ENCODE measurements around the gene C11orf16. TPM values are rescaled to one million over a fixed set of nuclear protein-coding genes. Genes with fewer than 3 reads are reported as not detected.

C11orf16 gene
- total and polyA plus RNA-seq, 9 of the 15 experiments (the other 6 are each of a cell fraction or from before 2014, with no cell fraction given), result not detected

GRCh38 chr11:8908099-8908498, 24.6 kb downstream of the C11orf16 start (continued):
- TF ChIP-seq ZNF518B (CRISPR knock-in tag; IDR thresholded peaks at IDR 0.05), result no peak
- no peak for TF ChIP-seq ZFPM2 (CRISPR knock-in tag; IDR thresholded peaks at IDR 0.05)
- no peak for TF ChIP-seq ZNF197 (CRISPR knock-in tag; IDR thresholded peaks at IDR 0.05; ENCODE audit: low read depth)
- no peak for TF ChIP-seq NR2C1 (IDR thresholded peaks at IDR 0.05)
- no peak for TF ChIP-seq NR2C1 (tag; IDR thresholded peaks at IDR 0.05)
- peak; percentile 29; the same call in 1 of the 2 replicates for TF ChIP-seq C11orf30 (IDR thresholded peaks at IDR 0.05; ENCODE audit: low read depth)
- TF ChIP-seq RB1 (IDR thresholded peaks at IDR 0.05; ENCODE audit: low read depth), result no peak

GRCh38 chr11:8907116-8907515, 25.6 kb downstream of the C11orf16 start:
- Histone ChIP-seq H3K36me3 (ENCODE audit: control insufficient read depth, insufficient read depth, low read length) (0 out of 3 replicates have a peak, but pooled peaks cover under 1% of the 10 kb centered on the region), H3K4me2 (ENCODE audit: insufficient read depth, low read length) (no peak overlapping the region), H3K9ac (ENCODE audit: insufficient read depth in 1 of 2, low read depth in 2 of 2, low read length in 2 of 2) (no peak overlapping the region), H3K4me1 (replicated peaks in 1 of 2; ENCODE audit: control insufficient read depth in 2 of 2, insufficient read depth in 2 of 2, low read length in 2 of 2) (peaks cover 8 to 15% of the 10 kb centered on the region in 2 experiments; a peak in 3 of 5 replicates), H3K79me2 (ENCODE audit: control insufficient read depth, insufficient read depth, low read length) (peaks cover 8% of the 10 kb centered on the region), H3K9me1 (ENCODE audit: control insufficient read depth, insufficient read depth, low read length) (no peaks in the 10 kb centered on the region), H3K27me3 (ENCODE audit: control insufficient read depth in 2 of 2, insufficient read depth in 2 of 2, low read length in 2 of 2) (no peaks in the 10 kb centered on the region), H2AFZ (ENCODE audit: low read depth, low read length) (no peak overlapping the region), H3K27ac (ENCODE audit: extremely low read depth, low read depth, low read length) (no peak overlapping the region), H3K9me3 (replicated peaks; ENCODE audit: control insufficient read depth, insufficient read depth, low read depth, low read length) (no peaks in the 10 kb centered on the region), H4K20me1 (replicated peaks; ENCODE audit: control insufficient read depth, insufficient read depth, low read length) (no peaks in the 10 kb centered on the region), H3K4me3 (no peak overlapping the region)
- no peak for ATAC-seq
- ChIA-PET CTCF (ENCODE audit: low intra/inter-chr PET ratio) (no interaction called here), POLR2A (interaction anchor here (1.0 kb wide), 1 partner anchor 9 kb away, joined by 3 read pairs; no protein-coding TSS in a partner anchor)
- no peak for TF ChIP-seq RFX5 (IDR thresholded peaks at IDR 0.05; ENCODE audit: low read depth, low read length)
- TF ChIP-seq DPF2 (IDR thresholded peaks at IDR 0.05), result no peak
- no peak for TF ChIP-seq ZFP1 (CRISPR knock-in tag; IDR thresholded peaks at IDR 0.05)
- no peak for TF ChIP-seq BCOR (IDR thresholded peaks at IDR 0.05)
- no peak for TF ChIP-seq ESRRA (IDR thresholded peaks at IDR 0.05; ENCODE audit: borderline replicate concordance, low read depth)
- TF ChIP-seq MTA2 (IDR thresholded peaks at IDR 0.05; ENCODE audit: low read depth), result no peak
- no peak for TF ChIP-seq HMBOX1 (IDR thresholded peaks at IDR 0.05)
- no peak for TF ChIP-seq ZNF695 (CRISPR knock-in tag; IDR thresholded peaks at IDR 0.05)
- TF ChIP-seq POLR3G (IDR thresholded peaks at IDR 0.05; ENCODE audit: extremely low read depth, insufficient read length, insufficient replicate concordance), result no peak
- DNase-seq (ENCODE audit: extremely low read depth in 1 of 4, low spot score in 3 of 4), result no peak
- intact Hi-C loops (cut with micrococcal nuclease), result no loop called here
- no peak for FAIRE-seq
- WGBS (ENCODE audit: insufficient coverage, low coverage, missing lambda C conversion rate), result 36% methylated on average over 1 of the region's 1 CpG
- in situ Hi-C loops (cut with MboI), result no loop called here
- no TSS peak for BruUV-seq (replicated peaks)

Measured in K562 (cell line).